Thyroid gland (tissue), 4 donors: Measurements from ENCODE around the gene PSMD5.

Experiments used
- CTCF ChIP-seq, 6 experiments: fragments of 200-600 bp in 3 of 6; fragments of 450-650 bp in 3 of 6; sonication (generic) in 3 of 6; IDR thresholded peaks; one replicate each; pipeline ENCODE4 v1.5.1; 2016 to 2019; ENCODE audit warnings: antibody characterized with exemption in 6 of 6, mild to moderate bottlenecking in 2 of 6, inconsistent platforms in 1 of 6, moderate library complexity in 1 of 6
- POLR2A ChIP-seq, 2 donors: fragments of 450-650 bp; IDR thresholded peaks; one replicate each; pipeline ENCODE4 v1.6.1; 2017; ENCODE audit warnings: antibody characterized with exemption in 2 of 2, mild to moderate bottlenecking in 2 of 2, moderate library complexity in 1 of 2

GRCh38 chr9:120830865-120831264, 11.9 kb downstream of the PSMD5 start:
- TF ChIP-seq CTCF (IDR thresholded peaks at IDR 0.05) (no peak), POLR2A (IDR thresholded peaks at IDR 0.05) (no peak)
